Ramos (cell line): ENCODE data around the gene SIVA1.

Source experiments
- in situ Hi-C: fragments of 300-500 bp; cut with MboI; formaldehyde crosslinking; loops from one replicate; pipeline ENCODE4 v1.14.3; 2022; ENCODE audit warnings: low sequenced_read_pairs; ENCODE audit not compliant: unreplicated experiment

The SIVA1 gene

GRCh38 chr14:104752735-104753527, at the start of gene SIVA1:
Gene SIVA1 (plus strand): TSS chr14:104753147. CDS start chr14:104753202, 55 bp downstream.
- in situ Hi-C loops, result no loop called here

GRCh38 chr14:104703269-104703668, 49.7 kb upstream of the SIVA1 start:
- in situ Hi-C loops, result no loop called here

GRCh38 chr14:104704252-104704651, 48.7 kb upstream of the SIVA1 start:
- in situ Hi-C loops, result no loop called here

- in situ Hi-C loops, result loop anchor here (5.0 kb wide), 1 partner anchor 48 kb away; no protein-coding TSS in a partner anchor
Measured at GRCh38 chr14:104705340-104706047, 47.5 kb upstream of the SIVA1 start.

GRCh38 chr14:104706733-104707607, 46.0 kb upstream of the SIVA1 start:
- in situ Hi-C loops, result loop anchor here (5.0 kb wide), 1 partner anchor 50 kb away; no protein-coding TSS in a partner anchor

GRCh38 chr14:104707608-104708595, 45.0 kb upstream of the SIVA1 start:
- in situ Hi-C loops, result loop anchor here (5.0 kb wide), 1 partner anchor 51 kb away; no protein-coding TSS in a partner anchor

GRCh38 chr14:104708606-104709268, 44.2 kb upstream of the SIVA1 start:
- in situ Hi-C loops, result loop anchor here (5.0 kb wide), 1 partner anchor 51 kb away; no protein-coding TSS in a partner anchor

GRCh38 chr14:104709387-104710039, 43.4 kb upstream of the SIVA1 start:
- in situ Hi-C loops, result loop anchor here (5.0 kb wide), 1 partner anchor 52 kb away; no protein-coding TSS in a partner anchor

- in situ Hi-C loops, result no loop called here
Measured at GRCh38 chr14:104710071-104710735, 42.7 kb upstream of the SIVA1 start.

- in situ Hi-C loops, result no loop called here
Measured at GRCh38 chr14:104712881-104713734, 39.8 kb upstream of the SIVA1 start.

- in situ Hi-C loops, result no loop called here
Measured at GRCh38 chr14:104714066-104714465, 38.9 kb upstream of the SIVA1 start.

GRCh38 chr14:104714681-104715080, 38.3 kb upstream of the SIVA1 start:
- in situ Hi-C loops, result no loop called here

GRCh38 chr14:104715416-104715815, 37.5 kb upstream of the SIVA1 start:
- in situ Hi-C loops, result no loop called here

- in situ Hi-C loops, result no loop called here
Measured at GRCh38 chr14:104715871-104716270, 37.1 kb upstream of the SIVA1 start.

GRCh38 chr14:104717137-104717536, 35.8 kb upstream of the SIVA1 start:
- in situ Hi-C loops, result no loop called here

GRCh38 chr14:104717646-104718045, 35.3 kb upstream of the SIVA1 start:
- in situ Hi-C loops, result no loop called here

- in situ Hi-C loops, result no loop called here
Measured at GRCh38 chr14:104718147-104718546, 34.8 kb upstream of the SIVA1 start.
